H1 (cell line): ENCODE data around the gene FAM193B. TPM values are rescaled to one million over a fixed set of nuclear protein-coding genes. Genes with fewer than 3 reads are reported as not detected.

Experiments used
- CTCF ChIA-PET: fragments of 300-600 bp; sonication (Branson Sonifier 250); formaldehyde crosslinking; loops from one replicate; lab custom pipeline; 2021; ENCODE audit not compliant: partially characterized antibody; lab: Charles Lee
- POLR2A ChIA-PET: fragments of 300-600 bp; sonication (Branson Sonifier 250); formaldehyde crosslinking; loops from one replicate; lab custom pipeline; 2021; ENCODE audit warnings: inconsistent platforms; ENCODE audit not compliant: partially characterized antibody; lab: Charles Lee
- DNase-seq, 2 experiments: peaks; one replicate each; pipeline versions ENCODE4 v3.0.0 to v3.0.0-alpha.2; 2010 to 2022; ENCODE audit warnings: low spot score in 2 of 2, low read depth in 1 of 2, mixed read lengths in 1 of 2
- FAIRE-seq: peaks from 2 replicates; lab custom pipeline; 2011; peaks lifted over from hg19 to GRCh38; lab: Jason Lieb, UNC
- H2AFZ ChIP-seq: 2 replicates; pipeline ENCODE4 v1.8.1; 2012; ENCODE audit warnings: low read length, inconsistent platforms
- H2AK5ac ChIP-seq: 2 replicates; pipeline ENCODE4 v1.6.1; 2013; ENCODE audit warnings: low read depth, low read length
- H2BK120ac ChIP-seq: replicated peaks from 2 replicates; pipeline ENCODE3; 2013; ENCODE audit warnings: low read depth, low read length, inconsistent platforms
- H2BK12ac ChIP-seq: 2 replicates; pipeline ENCODE4 v1.6.1; 2013; ENCODE audit warnings: low read depth, low read length
- H2BK15ac ChIP-seq: 2 replicates; pipeline ENCODE4 v1.6.1; 2013; ENCODE audit warnings: low read length
- H2BK20ac ChIP-seq: 2 replicates; pipeline ENCODE4 v1.6.1; 2013; ENCODE audit warnings: low read length
- H2BK5ac ChIP-seq: 2 replicates; pipeline ENCODE4 v1.6.1; 2013; ENCODE audit warnings: low read depth, low read length
- H3K14ac ChIP-seq: 2 replicates; pipeline ENCODE4 v1.6.1; 2013; ENCODE audit warnings: inconsistent platforms; ENCODE audit not compliant: insufficient read length
- H3K18ac ChIP-seq: 2 replicates; pipeline ENCODE4 v1.6.1; 2013; ENCODE audit warnings: low read length; ENCODE audit errors: extremely low read depth
- H3K23ac ChIP-seq: 2 replicates; pipeline ENCODE4 v1.6.1; 2013; ENCODE audit warnings: inconsistent platforms; ENCODE audit not compliant: insufficient read length
- H3K23me2 ChIP-seq: 2 replicates; pipeline ENCODE4 v1.6.1; 2013; ENCODE audit warnings: low read depth, low read length
- H3K27ac ChIP-seq: 2 replicates; pipeline ENCODE4 v1.6.1; 2011; ENCODE audit warnings: low read depth, low read length, inconsistent platforms
- H3K27me3 ChIP-seq, 4 experiments: replicated peaks in 1 of 4; 1 replicate in 1 of 4; 2 replicates in 3 of 4; pipeline versions ENCODE4 v1.6.1 to v1.8.1; 2011 to 2013; ENCODE audit warnings: low read length in 3 of 4, mild to moderate bottlenecking in 3 of 4, inconsistent platforms in 2 of 4, mixed read lengths in 2 of 4, moderate library complexity in 1 of 4; ENCODE audit not compliant: control insufficient read depth in 3 of 4, insufficient read depth in 3 of 4; ENCODE audit errors: extremely low read depth in 1 of 4
- H3K36me3 ChIP-seq, 4 experiments: 2 replicates each; pipeline versions ENCODE4 v1.6.1 to v1.8.1; 2011 to 2013; ENCODE audit warnings: mild to moderate bottlenecking in 4 of 4, low read length in 3 of 4, moderate library complexity in 2 of 4, control low read depth in 1 of 4, inconsistent platforms in 1 of 4; ENCODE audit not compliant: insufficient read depth in 4 of 4, control insufficient read depth in 2 of 4
- H3K4ac ChIP-seq: replicated peaks from 2 replicates; pipeline ENCODE3; 2013; ENCODE audit warnings: low read length, low read depth, mixed read lengths, inconsistent platforms; ENCODE audit not compliant: insufficient read length
- H3K4me1 ChIP-seq, 4 experiments: replicated peaks in 1 of 4; 1 replicate in 1 of 4; 2 replicates in 3 of 4; pipeline versions ENCODE4 v1.6.1 to v1.8.1; 2011 to 2013; ENCODE audit warnings: low read length in 3 of 4, inconsistent platforms in 2 of 4, mixed read lengths in 1 of 4; ENCODE audit not compliant: insufficient read depth in 4 of 4, control insufficient read depth in 3 of 4
- H3K4me2 ChIP-seq, 2 experiments: 2 replicates each; pipeline versions ENCODE4 v1.6.1 to v1.8.1; 2011 to 2013; ENCODE audit warnings: low read depth in 2 of 2, low read length in 2 of 2, control low read depth in 1 of 2, inconsistent platforms in 1 of 2, mild to moderate bottlenecking in 1 of 2; ENCODE audit not compliant: insufficient read depth in 1 of 2
- H3K4me3 ChIP-seq, 4 experiments: fragments of 200-600, 300-600 bp in 1 of 4; sonication (generic), shearing (Covaris generic), sonication (Bioruptor Twin) in 1 of 4; 2 replicates each; pipeline versions ENCODE4 v1.5.1 to v1.8.1; 2011 to 2016; ENCODE audit warnings: low read length in 4 of 4, low read depth in 3 of 4, control low read depth in 2 of 4, inconsistent platforms in 2 of 4, mild to moderate bottlenecking in 2 of 4, mixed read lengths in 1 of 4, moderate library complexity in 1 of 4; ENCODE audit not compliant: insufficient read depth in 2 of 4; ENCODE audit errors: extremely low read depth in 1 of 4
- H3K56ac ChIP-seq: replicated peaks from 2 replicates; pipeline ENCODE3; 2013; ENCODE audit warnings: low read depth, mild to moderate bottlenecking, mixed read lengths, low read length, inconsistent platforms; ENCODE audit not compliant: insufficient read length
- H3K79me1 ChIP-seq: 2 replicates; pipeline ENCODE4 v1.6.1; 2013; ENCODE audit warnings: low read depth, low read length, control low read depth
- H3K79me2 ChIP-seq, 2 experiments: 2 replicates each; pipeline versions ENCODE4 v1.6.1 to v1.8.1; 2012 to 2013; ENCODE audit warnings: low read length in 2 of 2, mild to moderate bottlenecking in 2 of 2, inconsistent platforms in 1 of 2; ENCODE audit not compliant: insufficient read depth in 2 of 2, control insufficient read depth in 1 of 2
- H3K9ac ChIP-seq, 4 experiments: replicated peaks in 1 of 4; 1 replicate in 1 of 4; 2 replicates in 3 of 4; pipeline versions ENCODE4 v1.6.1 to v1.8.1; 2011 to 2013; ENCODE audit warnings: low read depth in 3 of 4, low read length in 3 of 4, control low read depth in 2 of 4, mild to moderate bottlenecking in 2 of 4, moderate library complexity in 2 of 4, inconsistent platforms in 1 of 4; ENCODE audit errors: extremely low read depth in 1 of 4
- H3K9me3 ChIP-seq, 2 experiments: 2 replicates each; pipeline versions ENCODE4 v1.6.1 to v1.8.1; 2012 to 2013; ENCODE audit warnings: mild to moderate bottlenecking in 2 of 2, moderate library complexity in 2 of 2, control low read depth in 1 of 2, inconsistent platforms in 1 of 2, low read depth in 1 of 2, low read length in 1 of 2, mixed read lengths in 1 of 2; ENCODE audit not compliant: insufficient read depth in 2 of 2
- H4K20me1 ChIP-seq, 2 experiments: replicated peaks in 1 of 2; 2 replicates each; pipeline versions ENCODE3 to v1.8.1; 2011 to 2013; ENCODE audit warnings: inconsistent platforms in 2 of 2, low read length in 2 of 2, mild to moderate bottlenecking in 1 of 2; ENCODE audit not compliant: insufficient read depth in 2 of 2, control insufficient read depth in 1 of 2
- H4K5ac ChIP-seq: 2 replicates; pipeline ENCODE4 v1.6.1; 2013; ENCODE audit warnings: low read length, low read depth, mixed read lengths, inconsistent platforms; ENCODE audit not compliant: insufficient read length
- H4K8ac ChIP-seq: 2 replicates; pipeline ENCODE4 v1.8.0; 2013; ENCODE audit warnings: mild to moderate bottlenecking, moderate library complexity, low read length, inconsistent platforms; ENCODE audit not compliant: insufficient read depth; ENCODE audit errors: extremely low read depth
- H4K91ac ChIP-seq: replicated peaks from 2 replicates; pipeline ENCODE3; 2013; ENCODE audit warnings: low read length, mixed read lengths, inconsistent platforms; ENCODE audit not compliant: insufficient read length
- CEBPB ChIP-seq: IDR thresholded peaks from 2 replicates; pipeline ENCODE4 v1.6.1; 2012; ENCODE audit warnings: low read depth, low read length
- GTF2F1 ChIP-seq: IDR thresholded peaks from 2 replicates; pipeline ENCODE4 v1.6.1; 2012; ENCODE audit warnings: low read depth, low read length, improper control_type of control experiment, borderline replicate concordance
- JUN ChIP-seq: IDR thresholded peaks from 2 replicates; pipeline ENCODE4 v1.6.1; 2011; ENCODE audit warnings: low read depth, mild to moderate bottlenecking, improper control_type of control experiment, low read length
- POLR2AphosphoS5 ChIP-seq: IDR thresholded peaks from 2 replicates; pipeline ENCODE4 v1.6.1; 2011; ENCODE audit warnings: low read depth, low read length
- WGBS, 2 experiments: shearing (Covaris generic) in 1 of 2; methylation state at CpG; one replicate each; pipeline versions ENCODE4 v1.1.6 to v1.1.7; 2013 to 2015; ENCODE audit warnings: low lambda C conversion rate in 2 of 2, mixed read lengths in 2 of 2, inconsistent platforms in 1 of 2, low coverage in 1 of 2, missing lambda C conversion rate in 1 of 2; ENCODE audit not compliant: insufficient replicate concordance in 2 of 2, insufficient coverage in 1 of 2, insufficient read length in 1 of 2; ENCODE audit errors: extremely low coverage in 1 of 2, missing lambda C conversion rate in 1 of 2; 5-methylcytosine and 5-hydroxymethylcytosine counted together
- polyA plus RNA-seq, 7 experiments: library from polyadenylated mRNA; depleted of rRNA in 3 of 7; stranded (reverse) in 5 of 7; unstranded in 2 of 7; fragments of >200 nt in 5 of 7; fragments of 200-250 nt in 2 of 7; gene quantifications; 1 replicate in 5 of 7; 2 replicates in 1 of 7; 4 replicates in 1 of 7; pipeline versions ENCODE4 v1.2.1 to v1.2.3, GENCODE V29; 2011 to 2013; ENCODE audit warnings: missing spikeins in 2 of 7, mixed read lengths in 2 of 7
- total RNA-seq: library from RNA; stranded (reverse); fragmentation: NEBNext Ultra II Directional; extraction: Animal tissue kit (Norgen Biotek cat#: 25700); gene quantifications from 2 replicates; pipeline ENCODE4 v1.2.1, GENCODE V29; 2021

The FAM193B gene
- total and polyA plus RNA-seq, 2 of the 8 experiments (the other 6 are each of a cell fraction or from before 2014, with no cell fraction given): 49.9 to 69.8 TPM

GRCh38 chr5:177596775-177597238 lies 42.4 kb upstream of the FAM193B start:
- no peak overlapping the region for H2BK15ac ChIP-seq
- H4K91ac ChIP-seq: no peak overlapping the region
- 100% methylated on average over 2 of the region's 2 CpGs; no CpG with 5 or more reads in 1 of the 2 experiments for WGBS, 2 experiments
- H3K36me3 ChIP-seq: peaks cover 11 to 32% (median 22%) of the 10 kb centered on the region in 4 experiments; a peak in 6 of 8 replicates
- H2AFZ ChIP-seq: no peak overlapping the region
- no peaks in the 10 kb centered on the region for H3K9me3 ChIP-seq
- H3K27me3 ChIP-seq: peaks cover 0 to 2% (median 0%) of the 10 kb centered on the region in 4 experiments; a peak in 2 of 7 replicates
- ChIA-PET POLR2A (interaction anchor here (0.6 to 8.8 kb wide), 3 partner anchors 14 to 536 kb away, joined by 3 to 72 read pairs (median 3); no protein-coding TSS in a partner anchor), CTCF (interaction anchor here (1.0 to 3.2 kb wide), 2 partner anchors 11 to 36 kb away, joined by 3 to 14 read pairs; no protein-coding TSS in a partner anchor)
- FAIRE-seq (no peak), DNase-seq (no peak)
- peaks cover 2 to 6% of the 10 kb centered on the region in 2 experiments for H4K20me1 ChIP-seq
- H3K4me2 ChIP-seq: no peak overlapping the region
- no peak overlapping the region for H2BK12ac ChIP-seq
- H3K4ac ChIP-seq: no peak overlapping the region
- peaks cover 9% of the 10 kb centered on the region for H3K23me2 ChIP-seq
- no peak overlapping the region for H3K4me3 ChIP-seq
- H3K27ac ChIP-seq: no peak overlapping the region
- no peak overlapping the region for H4K8ac ChIP-seq
- H3K79me1 ChIP-seq: no peaks in the 10 kb centered on the region; the same call in none of the 2 replicates
- H2BK20ac ChIP-seq: no peak overlapping the region
- peaks cover 4% of the 10 kb centered on the region in 2 experiments; a peak in 2 of 4 replicates for H3K79me2 ChIP-seq
- no peak overlapping the region for H2BK120ac ChIP-seq
- H3K9ac ChIP-seq: no peak overlapping the region
- H2AK5ac ChIP-seq: no peak overlapping the region
- H3K56ac ChIP-seq: no peak overlapping the region
- no peak overlapping the region for H4K5ac ChIP-seq
- no peak overlapping the region for H3K14ac ChIP-seq
- H2BK5ac ChIP-seq: no peak overlapping the region
- peaks cover 0 to 3% (median 2%) of the 10 kb centered on the region in 4 experiments; a peak in 3 of 7 replicates for H3K4me1 ChIP-seq
- no peak overlapping the region for H3K23ac ChIP-seq
- H3K18ac ChIP-seq: no peak overlapping the region
- TF ChIP-seq CEBPB (no peak), GTF2F1 (no peak), JUN (no peak), POLR2AphosphoS5 (no peak)
